ENCODE measurements around the gene PREB. TPM values are rescaled to one million over a fixed set of nuclear protein-coding genes. Genes with fewer than 3 reads are reported as not detected.

Gene PREB
- total and polyA plus RNA-seq, 2 of the 13 experiments (the other 11 are each of a cell fraction or from before 2014, with no cell fraction given), result 112 to 192 TPM

DNA sequence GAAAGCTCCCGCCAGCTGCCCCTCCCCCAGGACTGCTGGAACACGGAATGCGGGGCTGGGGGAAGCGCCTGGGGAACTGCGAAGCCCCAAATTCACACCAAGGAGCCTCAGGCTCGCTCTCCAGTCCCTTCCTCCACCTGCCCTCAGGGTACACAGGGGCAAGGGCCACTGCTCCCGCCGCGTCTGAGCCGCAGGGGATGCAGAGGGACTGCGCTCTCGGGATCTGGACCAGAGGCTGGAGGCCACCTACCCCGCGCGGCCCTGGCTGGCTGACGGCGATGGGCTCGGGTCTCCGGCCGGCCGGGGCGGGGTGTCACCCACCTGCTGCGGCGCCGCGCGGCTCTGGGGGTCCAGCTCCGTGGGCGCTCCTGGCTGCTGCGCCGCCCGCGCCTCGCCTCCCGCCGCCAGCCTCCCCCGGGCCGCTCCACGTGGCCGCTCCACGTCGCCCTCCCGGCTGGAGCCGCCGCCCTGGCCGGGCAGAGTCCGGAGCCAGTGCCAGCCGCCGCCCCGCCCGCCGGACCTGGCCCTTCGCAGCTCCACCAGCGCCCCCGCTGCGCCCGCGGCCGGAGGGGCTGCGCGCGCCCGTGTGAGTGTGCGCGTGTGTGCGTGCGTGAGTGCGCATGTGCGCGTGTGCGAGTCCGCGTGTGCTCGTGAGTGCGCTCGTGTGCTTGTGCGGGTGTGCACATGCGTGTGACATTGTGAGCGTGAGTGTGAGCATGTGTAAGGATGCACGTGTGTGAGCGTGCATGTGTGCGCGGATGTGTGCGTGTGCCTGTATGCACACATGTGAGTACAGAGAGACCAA is 15.7 kb downstream of the PREB start, which contains the start of gene CGREF1 (continued):
- peak; percentile 23 for TF ChIP-seq TAF15 (IDR thresholded peaks at IDR 0.05; ENCODE audit: low read depth, low read length, poor library complexity, severe bottlenecking)
- TF ChIP-seq, protein P1, sequence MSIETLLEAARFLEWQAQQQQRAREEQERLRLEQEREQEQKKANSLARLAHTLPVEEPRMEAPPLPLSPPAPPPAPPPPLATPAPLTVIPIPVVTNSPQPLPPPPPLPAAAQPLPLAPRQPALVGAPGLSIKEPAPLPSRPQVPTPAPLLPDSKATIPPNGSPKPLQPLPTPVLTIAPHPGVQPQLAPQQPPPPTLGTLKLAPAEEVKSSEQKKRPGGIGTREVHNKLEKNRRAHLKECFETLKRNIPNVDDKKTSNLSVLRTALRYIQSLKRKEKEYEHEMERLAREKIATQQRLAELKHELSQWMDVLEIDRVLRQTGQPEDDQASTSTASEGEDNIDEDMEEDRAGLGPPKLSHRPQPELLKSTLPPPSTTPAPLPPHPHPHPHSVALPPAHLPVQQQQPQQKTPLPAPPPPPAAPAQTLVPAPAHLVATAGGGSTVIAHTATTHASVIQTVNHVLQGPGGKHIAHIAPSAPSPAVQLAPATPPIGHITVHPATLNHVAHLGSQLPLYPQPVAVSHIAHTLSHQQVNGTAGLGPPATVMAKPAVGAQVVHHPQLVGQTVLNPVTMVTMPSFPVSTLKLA (IDR thresholded peaks at IDR 0.05), result peak; percentile 89
- no peak for TF ChIP-seq ZNF839 (CRISPR knock-in tag; IDR thresholded peaks at IDR 0.05; ENCODE audit: borderline replicate concordance)
- TF ChIP-seq, protein P2, sequence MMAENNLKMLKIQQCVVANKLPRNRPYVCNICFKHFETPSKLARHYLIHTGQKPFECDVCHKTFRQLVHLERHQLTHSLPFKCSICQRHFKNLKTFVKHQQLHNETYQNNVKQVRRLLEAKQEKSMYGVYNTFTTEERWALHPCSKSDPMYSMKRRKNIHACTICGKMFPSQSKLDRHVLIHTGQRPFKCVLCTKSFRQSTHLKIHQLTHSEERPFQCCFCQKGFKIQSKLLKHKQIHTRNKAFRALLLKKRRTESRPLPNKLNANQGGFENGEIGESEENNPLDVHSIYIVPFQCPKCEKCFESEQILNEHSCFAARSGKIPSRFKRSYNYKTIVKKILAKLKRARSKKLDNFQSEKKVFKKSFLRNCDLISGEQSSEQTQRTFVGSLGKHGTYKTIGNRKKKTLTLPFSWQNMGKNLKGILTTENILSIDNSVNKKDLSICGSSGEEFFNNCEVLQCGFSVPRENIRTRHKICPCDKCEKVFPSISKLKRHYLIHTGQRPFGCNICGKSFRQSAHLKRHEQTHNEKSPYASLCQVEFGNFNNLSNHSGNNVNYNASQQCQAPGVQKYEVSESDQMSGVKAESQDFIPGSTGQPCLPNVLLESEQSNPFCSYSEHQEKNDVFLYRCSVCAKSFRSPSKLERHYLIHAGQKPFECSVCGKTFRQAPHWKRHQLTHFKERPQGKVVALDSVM (CRISPR knock-in tag; IDR thresholded peaks at IDR 0.05), result peak; percentile 47; the same call in 1 of the 2 replicates
- 0 out of 2 replicates have a peak, but pooled peaks have one; percentile 77 for TF ChIP-seq IRX3 (CRISPR knock-in tag; IDR thresholded peaks at IDR 0.05; ENCODE audit: borderline replicate concordance, low read depth)
- TF ChIP-seq, protein P3, sequence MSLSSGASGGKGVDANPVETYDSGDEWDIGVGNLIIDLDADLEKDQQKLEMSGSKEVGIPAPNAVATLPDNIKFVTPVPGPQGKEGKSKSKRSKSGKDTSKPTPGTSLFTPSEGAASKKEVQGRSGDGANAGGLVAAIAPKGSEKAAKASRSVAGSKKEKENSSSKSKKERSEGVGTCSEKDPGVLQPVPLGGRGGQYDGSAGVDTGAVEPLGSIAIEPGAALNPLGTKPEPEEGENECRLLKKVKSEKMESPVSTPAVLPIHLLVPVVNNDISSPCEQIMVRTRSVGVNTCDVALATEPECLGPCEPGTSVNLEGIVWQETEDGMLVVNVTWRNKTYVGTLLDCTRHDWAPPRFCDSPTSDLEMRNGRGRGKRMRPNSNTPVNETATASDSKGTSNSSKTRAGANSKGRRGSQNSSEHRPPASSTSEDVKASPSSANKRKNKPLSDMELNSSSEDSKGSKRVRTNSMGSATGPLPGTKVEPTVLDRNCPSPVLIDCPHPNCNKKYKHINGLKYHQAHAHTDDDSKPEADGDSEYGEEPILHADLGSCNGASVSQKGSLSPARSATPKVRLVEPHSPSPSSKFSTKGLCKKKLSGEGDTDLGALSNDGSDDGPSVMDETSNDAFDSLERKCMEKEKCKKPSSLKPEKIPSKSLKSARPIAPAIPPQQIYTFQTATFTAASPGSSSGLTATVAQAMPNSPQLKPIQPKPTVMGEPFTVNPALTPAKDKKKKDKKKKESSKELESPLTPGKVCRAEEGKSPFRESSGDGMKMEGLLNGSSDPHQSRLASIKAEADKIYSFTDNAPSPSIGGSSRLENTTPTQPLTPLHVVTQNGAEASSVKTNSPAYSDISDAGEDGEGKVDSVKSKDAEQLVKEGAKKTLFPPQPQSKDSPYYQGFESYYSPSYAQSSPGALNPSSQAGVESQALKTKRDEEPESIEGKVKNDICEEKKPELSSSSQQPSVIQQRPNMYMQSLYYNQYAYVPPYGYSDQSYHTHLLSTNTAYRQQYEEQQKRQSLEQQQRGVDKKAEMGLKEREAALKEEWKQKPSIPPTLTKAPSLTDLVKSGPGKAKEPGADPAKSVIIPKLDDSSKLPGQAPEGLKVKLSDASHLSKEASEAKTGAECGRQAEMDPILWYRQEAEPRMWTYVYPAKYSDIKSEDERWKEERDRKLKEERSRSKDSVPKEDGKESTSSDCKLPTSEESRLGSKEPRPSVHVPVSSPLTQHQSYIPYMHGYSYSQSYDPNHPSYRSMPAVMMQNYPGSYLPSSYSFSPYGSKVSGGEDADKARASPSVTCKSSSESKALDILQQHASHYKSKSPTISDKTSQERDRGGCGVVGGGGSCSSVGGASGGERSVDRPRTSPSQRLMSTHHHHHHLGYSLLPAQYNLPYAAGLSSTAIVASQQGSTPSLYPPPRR (CRISPR knock-in tag; IDR thresholded peaks at IDR 0.05; ENCODE audit: borderline replicate concordance), result peak; percentile 76; the same call in 1 of the 2 replicates
- TF ChIP-seq KLF6 (CRISPR knock-in tag; IDR thresholded peaks at IDR 0.05), result peak; percentile 45; the same call in 1 of the 2 replicates
- TF ChIP-seq ZFY (CRISPR knock-in tag; IDR thresholded peaks at IDR 0.05), result peak; percentile 45; the same call in 1 of the 2 replicates
- peak; percentile 45; the same call in 1 of the 2 replicates for TF ChIP-seq ZNF782 (CRISPR knock-in tag; IDR thresholded peaks at IDR 0.05; ENCODE audit: borderline replicate concordance)
- 0 out of 2 replicates have a peak, but pooled peaks have one; percentile 27 for TF ChIP-seq ERF (CRISPR knock-in tag; IDR thresholded peaks at IDR 0.05)
- 0 out of 2 replicates have a peak, but pooled peaks have one; percentile 13 for TF ChIP-seq ZBTB20 (CRISPR knock-in tag; IDR thresholded peaks at IDR 0.05; ENCODE audit: borderline replicate concordance, low read depth)
- TF ChIP-seq, protein P4, sequence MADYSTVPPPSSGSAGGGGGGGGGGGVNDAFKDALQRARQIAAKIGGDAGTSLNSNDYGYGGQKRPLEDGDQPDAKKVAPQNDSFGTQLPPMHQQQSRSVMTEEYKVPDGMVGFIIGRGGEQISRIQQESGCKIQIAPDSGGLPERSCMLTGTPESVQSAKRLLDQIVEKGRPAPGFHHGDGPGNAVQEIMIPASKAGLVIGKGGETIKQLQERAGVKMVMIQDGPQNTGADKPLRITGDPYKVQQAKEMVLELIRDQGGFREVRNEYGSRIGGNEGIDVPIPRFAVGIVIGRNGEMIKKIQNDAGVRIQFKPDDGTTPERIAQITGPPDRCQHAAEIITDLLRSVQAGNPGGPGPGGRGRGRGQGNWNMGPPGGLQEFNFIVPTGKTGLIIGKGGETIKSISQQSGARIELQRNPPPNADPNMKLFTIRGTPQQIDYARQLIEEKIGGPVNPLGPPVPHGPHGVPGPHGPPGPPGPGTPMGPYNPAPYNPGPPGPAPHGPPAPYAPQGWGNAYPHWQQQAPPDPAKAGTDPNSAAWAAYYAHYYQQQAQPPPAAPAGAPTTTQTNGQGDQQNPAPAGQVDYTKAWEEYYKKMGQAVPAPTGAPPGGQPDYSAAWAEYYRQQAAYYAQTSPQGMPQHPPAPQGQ (CRISPR knock-in tag; IDR thresholded peaks at IDR 0.05; ENCODE audit: borderline replicate concordance), result no peak
- TF ChIP-seq, protein P5, sequence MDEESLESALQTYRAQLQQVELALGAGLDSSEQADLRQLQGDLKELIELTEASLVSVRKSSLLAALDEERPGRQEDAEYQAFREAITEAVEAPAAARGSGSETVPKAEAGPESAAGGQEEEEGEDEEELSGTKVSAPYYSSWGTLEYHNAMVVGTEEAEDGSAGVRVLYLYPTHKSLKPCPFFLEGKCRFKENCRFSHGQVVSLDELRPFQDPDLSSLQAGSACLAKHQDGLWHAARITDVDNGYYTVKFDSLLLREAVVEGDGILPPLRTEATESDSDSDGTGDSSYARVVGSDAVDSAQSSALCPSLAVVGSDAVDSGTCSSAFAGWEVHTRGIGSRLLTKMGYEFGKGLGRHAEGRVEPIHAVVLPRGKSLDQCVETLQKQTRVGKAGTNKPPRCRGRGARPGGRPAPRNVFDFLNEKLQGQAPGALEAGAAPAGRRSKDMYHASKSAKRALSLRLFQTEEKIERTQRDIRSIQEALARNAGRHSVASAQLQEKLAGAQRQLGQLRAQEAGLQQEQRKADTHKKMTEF (CRISPR knock-in tag; IDR thresholded peaks at IDR 0.05), result 0 out of 2 replicates have a peak, but pooled peaks have one; percentile 20
- TF ChIP-seq PHF20 (CRISPR knock-in tag; IDR thresholded peaks at IDR 0.05), result no peak

Data from HepG2 (cell line).